GM08714 (cell line): ENCODE measurements around the gene BAHD1.
"Not testable (repeated sequence)": the region's sequence is repeated elsewhere in the genome, so short reads cannot be mapped to it uniquely, and the experiment has no call there.

Source experiments
- H3K4me3 ChIP-seq: fragments of 200-500 bp; sonication (Bioruptor generic); 2 replicates; pipeline ENCODE4 v1.5.1; 2014; ENCODE audit warnings: mild to moderate bottlenecking, low read length, inconsistent platforms
- ZNF274 ChIP-seq: IDR thresholded peaks from 2 replicates; pipeline ENCODE4 v1.6.1; 2012; ENCODE audit warnings: mild to moderate bottlenecking, low read depth, low read length

BAHD1 gene

DNA sequence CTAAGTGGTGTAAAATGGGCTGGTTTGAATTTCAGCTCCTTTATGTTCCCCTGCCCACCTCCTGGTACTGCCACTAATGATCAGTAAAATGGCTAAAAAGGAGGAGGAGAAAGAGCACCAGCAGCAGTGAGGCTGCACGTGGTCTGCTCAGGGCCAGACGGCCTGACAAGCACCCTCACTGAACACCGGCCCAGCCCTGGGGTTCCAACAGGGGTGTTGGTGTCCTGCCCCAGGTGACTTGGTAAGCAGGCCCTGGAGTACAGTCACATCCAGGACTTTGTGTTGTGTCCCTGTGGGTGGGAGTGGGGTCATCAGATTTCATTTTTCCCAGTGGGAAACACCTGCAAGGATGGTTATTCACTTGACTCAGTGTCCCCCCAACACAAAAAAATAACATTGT, 5.4 kb downstream of the BAHD1 start:
- no peak for TF ChIP-seq ZNF274
- H3K4me3 ChIP-seq: no peak overlapping the region

DNA sequence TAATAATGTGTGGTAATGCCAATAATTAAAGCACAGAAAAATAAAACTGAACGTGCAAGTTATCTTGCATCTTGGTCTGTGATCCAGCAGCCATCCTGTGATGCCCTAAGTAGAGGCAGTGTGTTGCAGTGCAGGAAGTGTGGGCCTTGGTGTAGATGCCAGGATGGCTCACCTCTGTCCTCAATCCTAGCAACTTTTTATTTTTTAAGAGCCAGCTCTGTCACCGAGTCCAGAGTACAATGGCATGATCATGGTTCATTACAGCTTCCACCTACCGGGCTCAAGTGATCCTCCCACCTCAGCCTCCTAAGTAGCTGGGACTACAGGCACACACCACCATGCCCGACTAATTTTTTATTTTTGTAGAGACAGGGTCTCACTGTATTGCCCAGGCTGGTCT, 7.6 kb downstream of the BAHD1 start:
- TF ChIP-seq ZNF274: no peak
- H3K4me3 ChIP-seq: no peak overlapping the region

DNA sequence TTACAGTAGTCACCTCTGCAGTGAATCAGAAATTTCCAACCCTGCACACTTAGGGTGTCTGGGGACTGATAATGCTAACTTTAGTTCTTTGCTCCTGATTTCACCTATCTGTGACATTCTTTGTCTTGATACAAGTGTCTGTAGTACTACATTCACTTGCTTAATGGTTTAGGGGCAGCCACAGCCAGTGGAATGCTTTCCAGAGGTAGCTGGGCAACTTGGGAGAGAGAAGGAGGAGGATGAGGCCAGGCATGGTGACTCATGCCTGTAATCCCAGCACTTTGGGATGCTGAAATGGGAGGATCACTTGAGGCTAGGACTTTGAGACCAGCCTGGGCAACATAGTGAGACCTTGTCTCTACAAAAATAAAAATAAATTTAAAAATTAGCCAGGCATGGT, 8.5 kb downstream of the BAHD1 start:
- TF ChIP-seq ZNF274: no peak
- no peak overlapping the region for H3K4me3 ChIP-seq

DNA sequence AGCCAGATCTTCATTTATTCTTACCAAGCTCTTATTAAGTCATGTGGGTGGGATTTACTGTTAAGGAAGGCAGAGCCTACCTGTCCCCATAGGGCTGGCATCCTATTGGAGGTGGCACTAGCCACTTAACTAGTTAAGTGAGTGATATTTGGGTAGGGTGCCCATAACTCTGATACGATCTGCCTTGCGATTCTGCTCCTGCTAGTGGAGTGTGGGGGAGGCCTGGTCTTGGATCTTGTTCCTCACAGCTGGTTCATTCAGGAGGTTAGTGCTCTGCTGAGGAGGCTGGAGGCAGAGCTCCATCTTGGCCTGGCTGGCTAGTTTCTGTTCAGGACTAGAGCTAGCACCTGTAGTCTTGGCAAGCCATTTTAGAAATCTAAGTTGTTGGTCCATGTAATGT, 9.3 kb downstream of the BAHD1 start:
- H3K4me3 ChIP-seq: no peak overlapping the region
- TF ChIP-seq ZNF274: no peak

DNA sequence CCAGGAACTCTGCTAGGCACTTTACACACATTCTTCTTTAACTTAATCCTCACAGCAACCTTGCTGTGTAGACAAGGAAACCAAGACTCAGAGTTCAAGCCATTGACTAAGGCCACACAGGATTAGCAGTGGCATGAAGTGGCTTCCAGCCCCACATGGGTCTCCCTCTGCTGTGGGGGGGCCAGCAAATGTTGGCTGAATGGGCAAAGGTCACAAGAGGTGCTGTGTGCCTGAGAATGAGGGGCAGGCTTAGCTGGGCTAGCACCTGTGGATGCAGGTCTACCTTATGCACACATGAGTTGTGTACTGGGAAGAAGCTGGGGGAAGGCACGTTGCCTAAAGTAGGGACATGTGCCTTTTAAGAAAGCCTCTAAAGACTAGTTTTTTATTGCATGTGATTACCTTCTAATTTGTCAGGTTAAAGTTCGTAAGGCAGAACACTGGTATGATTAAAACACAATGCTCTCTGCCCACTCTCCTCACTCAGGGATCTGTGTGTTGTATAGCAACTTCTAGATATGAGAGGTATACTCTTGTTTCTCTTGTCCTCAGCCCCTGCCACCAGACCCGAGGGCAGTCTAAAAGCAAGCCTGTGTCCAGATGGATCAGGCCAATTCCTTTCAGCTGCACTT, 10.9 kb downstream of the BAHD1 start:
- TF ChIP-seq ZNF274: no peak
- no peak overlapping the region for H3K4me3 ChIP-seq

DNA sequence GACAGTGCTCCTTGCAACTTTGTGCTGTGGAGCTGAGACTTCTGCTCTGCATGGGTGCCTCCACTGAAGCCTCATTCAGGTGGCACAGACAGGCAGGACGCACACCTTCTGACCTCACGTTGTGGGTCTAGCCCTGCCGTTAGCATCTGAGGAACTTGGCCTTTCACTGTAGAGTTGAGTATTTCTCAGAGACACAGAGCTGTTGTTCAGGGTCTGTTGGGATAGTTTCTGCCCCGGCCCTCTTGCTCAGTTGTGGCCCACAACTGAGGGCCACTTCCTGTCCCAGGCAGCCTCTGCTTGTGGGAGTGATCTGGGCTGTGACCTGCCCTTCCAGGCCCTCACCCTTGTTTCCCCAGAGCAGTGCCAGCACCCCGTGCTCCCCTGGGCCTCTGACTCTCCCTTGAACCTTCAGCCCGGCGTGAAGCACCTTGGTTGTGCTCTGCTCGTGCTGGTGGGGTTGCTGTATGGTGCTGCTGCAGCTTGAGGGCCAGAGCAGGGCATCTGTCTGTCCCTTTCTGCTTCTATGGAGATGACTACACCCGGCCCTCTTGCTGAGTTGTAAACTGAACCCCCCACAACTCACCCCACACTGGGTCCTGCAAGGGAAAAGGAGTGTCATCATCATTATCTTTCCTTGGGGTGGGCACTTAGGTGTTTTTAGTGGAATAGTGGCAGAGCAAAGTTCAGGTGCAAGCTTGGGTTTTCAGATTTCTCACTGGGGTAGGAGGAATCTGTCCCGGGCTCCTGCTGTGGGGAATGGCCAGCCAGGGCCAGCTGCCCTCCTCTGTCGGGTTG, 11.7 kb downstream of the BAHD1 start:
- no peak for TF ChIP-seq ZNF274

DNA sequence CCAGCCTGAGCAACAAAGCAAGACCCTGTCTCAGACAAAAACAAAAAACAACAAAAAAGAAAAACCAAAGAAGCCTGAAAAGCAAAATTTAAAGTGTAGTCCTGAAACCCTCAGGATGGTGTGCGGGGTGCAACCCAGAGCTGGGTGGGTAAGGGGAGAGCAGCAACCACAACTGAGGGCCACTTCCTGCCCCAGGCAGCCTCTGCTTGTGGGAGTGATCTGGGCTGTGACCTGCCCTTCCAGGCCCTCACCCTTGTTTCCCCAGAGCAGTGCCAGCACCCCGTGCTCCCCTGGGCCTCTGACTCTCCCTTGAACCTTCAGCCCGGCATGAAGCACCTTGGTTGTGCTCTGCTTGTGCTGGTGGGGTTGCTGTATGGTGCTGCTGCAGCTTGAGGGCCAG, 13.2 kb downstream of the BAHD1 start:
- H3K4me3 ChIP-seq: not testable (repeated sequence)

More for the DNA sequence above, 11.7 kb downstream of the BAHD1 start:
- H3K4me3 ChIP-seq: no peak overlapping the region

DNA sequence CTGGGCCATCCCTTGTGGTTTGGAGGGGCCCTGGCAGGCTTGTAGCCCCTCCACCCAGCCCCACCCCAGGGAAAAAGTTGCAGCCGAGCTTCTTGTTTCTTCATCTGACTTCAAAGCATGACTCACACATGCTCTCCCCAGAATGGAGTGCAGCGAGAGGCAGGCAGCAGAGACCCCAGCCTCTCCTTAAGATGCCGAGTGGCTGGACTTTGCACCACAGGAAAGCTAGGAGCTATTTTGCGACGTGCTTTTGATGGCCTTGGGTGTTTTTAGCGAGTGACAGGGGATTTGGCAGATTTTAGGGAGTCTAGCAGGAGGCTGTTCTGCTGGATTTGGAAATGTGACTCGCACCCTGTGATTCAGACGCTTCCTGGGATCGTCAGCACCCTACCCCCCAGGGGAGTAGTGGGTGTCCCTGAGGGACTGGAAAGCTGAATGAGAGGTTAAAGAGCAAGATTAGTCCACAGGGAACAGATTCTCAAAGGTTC, 14.2 kb downstream of the BAHD1 start:
- no peak overlapping the region for H3K4me3 ChIP-seq
- no peak for TF ChIP-seq ZNF274

DNA sequence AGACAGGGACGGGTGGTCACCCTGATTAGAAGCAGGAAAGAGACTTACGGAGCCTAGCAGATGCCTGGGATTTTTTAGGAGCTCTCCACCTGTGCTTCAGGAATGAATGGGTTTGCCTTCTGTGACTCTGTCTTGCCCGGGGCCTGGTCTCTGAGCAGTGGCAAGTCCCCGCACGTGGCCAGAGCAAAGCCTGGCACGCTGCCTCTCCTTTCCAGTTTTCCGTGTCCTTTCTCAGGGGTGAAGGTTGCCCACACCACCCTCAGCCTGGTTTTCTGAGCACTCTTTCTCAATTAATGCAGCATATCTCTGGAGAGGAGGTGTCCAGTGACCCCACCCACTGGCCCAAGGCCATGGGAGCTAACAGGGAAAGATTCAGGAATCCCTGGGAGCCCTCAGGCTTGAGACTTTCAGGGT, 15.6 kb downstream of the BAHD1 start:
- H3K4me3 ChIP-seq: no peak overlapping the region
- TF ChIP-seq ZNF274: no peak

DNA sequence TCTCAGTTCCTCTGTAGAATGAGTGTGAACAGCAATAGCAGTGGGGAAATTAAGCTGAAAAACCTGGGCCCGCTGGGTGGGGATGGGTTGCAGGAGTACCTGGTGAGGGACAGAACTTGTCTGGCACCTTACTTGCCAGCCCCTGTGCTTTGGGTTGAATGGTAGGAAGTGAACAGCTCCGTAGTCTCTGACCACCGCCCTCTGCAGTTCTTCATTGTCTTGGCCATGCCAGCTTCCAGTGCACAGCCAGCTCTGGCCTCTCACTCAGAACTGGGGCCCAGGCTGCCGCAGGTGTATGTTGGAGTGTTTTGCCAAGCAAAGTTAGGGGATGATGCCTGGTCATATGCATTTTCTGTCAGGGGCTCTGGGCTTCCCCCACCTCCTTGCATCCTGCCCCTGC, 16.0 kb downstream of the BAHD1 start:
- no peak for TF ChIP-seq ZNF274
- no peak overlapping the region for H3K4me3 ChIP-seq

DNA sequence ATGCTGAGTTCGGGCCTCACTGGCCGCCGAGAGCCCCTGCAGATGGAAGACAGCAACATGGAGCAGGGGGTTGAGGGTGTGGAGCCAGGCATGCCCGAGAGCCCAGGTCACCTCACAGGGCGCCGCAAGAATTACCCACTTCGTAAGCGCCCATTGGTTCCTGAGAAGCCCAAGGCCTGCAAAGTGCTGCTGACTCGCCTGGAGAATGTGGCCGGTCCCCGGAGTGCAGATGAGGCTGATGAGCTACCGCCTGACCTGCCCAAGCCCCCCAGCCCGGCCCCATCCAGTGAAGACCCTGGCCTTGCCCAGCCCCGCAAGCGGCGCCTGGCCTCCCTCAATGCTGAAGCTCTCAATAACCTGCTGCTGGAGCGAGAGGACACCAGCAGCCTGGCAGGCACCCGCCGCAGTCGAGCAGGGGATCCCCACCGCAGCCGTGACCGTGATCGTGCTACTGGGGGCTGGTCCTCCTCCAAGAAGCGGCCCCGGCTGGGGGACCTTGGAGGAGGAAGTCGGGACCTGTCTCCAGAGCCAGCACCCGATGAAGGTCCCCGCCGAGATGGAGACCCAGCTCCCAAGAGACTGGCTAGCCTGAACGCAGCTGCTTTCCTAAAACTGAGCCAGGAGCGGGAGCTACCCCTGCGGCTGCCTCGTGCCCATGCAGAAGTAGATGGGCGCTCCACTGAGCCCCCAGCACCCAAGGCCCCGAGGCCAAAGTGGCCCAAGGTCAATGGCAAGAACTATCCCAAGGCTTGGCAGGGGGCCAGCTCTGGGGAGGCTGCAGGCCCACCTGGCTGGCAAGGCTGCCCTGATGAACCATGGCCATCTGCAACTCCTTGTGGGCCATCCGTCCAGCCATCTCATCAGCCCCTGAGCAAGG, 18.0 kb downstream of the BAHD1 start:
- no peak overlapping the region for H3K4me3 ChIP-seq
- no peak for TF ChIP-seq ZNF274

DNA sequence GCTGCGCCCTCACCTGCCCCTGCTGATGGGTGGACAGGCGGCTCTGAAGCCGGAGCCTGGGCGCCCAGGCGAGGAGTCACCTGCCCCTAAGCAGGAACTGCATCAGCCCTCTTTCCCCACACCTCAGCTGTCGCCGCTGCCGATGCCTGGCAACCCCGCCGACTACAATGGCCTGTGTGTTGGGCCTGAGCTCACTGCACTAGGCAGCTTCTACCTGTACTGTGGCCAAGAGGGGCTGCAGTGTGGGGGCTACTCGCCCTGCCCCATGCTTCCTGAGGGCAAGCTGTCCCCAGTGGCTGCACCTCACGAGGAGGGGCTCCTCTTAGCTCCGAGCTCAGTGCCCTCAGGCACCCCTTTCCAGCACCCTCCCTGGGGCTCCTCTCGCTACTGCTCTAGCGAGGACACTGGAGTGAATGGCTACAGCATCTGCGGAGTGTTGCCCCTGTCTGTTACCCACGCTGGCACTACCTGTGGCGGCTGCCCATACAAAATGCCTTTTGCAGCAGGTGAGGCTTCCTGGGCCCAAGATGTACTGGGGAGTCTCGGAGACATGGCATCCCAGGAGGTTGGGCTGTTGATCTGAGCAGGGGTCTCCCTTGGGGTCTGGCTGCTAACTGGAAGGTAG, 18.8 kb downstream of the BAHD1 start:
- TF ChIP-seq ZNF274: no peak

DNA sequence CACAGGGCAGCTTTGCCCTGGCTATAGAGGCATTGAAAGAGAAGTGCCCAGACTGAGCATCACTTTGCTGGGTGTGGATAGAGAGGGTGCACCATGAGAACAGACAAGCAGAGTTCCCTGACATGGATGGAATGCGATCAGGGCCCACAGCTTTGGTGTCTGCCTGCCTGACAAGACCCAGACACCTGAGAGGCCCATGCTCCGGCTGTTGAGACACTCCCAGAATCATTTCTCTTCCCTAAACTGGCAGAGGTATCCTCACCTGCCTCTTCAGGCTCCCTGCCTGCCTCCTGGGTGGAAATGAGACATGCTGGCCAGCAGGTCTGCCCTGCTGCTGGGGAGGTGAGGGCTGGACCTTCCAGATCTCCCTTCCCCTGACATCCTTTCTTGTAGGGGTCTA, 19.7 kb downstream of the BAHD1 start:
- no peak overlapping the region for H3K4me3 ChIP-seq
- TF ChIP-seq ZNF274: no peak

More for the DNA sequence above, 18.8 kb downstream of the BAHD1 start:
- H3K4me3 ChIP-seq: no peak overlapping the region

DNA sequence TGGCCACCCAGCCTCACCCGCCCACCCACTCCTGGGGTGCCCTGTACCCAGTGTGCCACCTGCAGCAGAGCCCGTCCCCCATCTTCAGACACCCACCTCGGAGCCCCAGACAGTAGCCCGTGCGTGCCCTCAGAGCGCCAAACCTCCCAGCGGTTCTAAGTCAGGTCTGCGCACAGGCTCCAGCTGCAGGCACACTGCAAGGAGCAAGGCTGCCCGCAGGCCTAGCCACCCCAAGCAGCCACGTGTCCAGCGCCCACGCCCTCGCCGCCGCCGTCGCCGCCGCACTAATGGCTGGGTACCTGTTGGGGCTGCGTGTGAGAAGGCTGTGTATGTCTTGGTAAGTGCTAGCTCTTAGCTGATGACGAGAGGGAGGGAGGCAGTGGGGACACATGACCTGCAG, 21.2 kb downstream of the BAHD1 start:
- TF ChIP-seq ZNF274: no peak
- no peak overlapping the region for H3K4me3 ChIP-seq

DNA sequence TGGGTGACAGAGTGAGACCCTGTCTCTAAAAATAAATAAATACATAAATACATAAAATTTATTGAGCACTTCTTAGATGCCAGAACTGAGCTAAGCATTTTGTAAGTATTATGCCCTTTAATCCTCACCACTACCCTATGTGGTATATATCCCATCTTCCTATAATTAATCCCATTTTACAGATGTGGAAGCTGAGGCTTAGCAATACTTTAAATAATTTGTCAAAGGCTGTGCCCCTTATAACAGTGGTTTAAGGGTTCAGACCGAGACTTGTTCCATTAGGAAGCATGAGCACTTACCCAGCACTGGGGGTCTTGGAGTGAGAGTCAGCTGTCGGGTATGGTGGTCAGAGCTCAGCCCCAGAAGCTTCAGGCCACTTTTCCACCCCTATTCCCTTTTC, 22.5 kb downstream of the BAHD1 start:
- H3K4me3 ChIP-seq: no peak overlapping the region
- no peak for TF ChIP-seq ZNF274
